Measurements from ENCODE around the gene MOK.

The MOK gene

GRCh38 chr14:102232348-102232625 is 72.7 kb downstream of the MOK start:
- Histone ChIP-seq H3K4me3 (ENCODE audit: extremely low read depth, insufficient read depth, low read length, poor library complexity, severe bottlenecking) (no peak overlapping the region), H3K4me1 (ENCODE audit: control insufficient read depth, insufficient read depth, low read length, poor library complexity, severe bottlenecking) (no peaks in the 10 kb centered on the region), H3K9me3 (ENCODE audit: control insufficient read depth, low read length) (no peaks in the 10 kb centered on the region), H3K36me3 (ENCODE audit: control insufficient read depth, insufficient read depth, low read length) (no peaks in the 10 kb centered on the region), H3K27ac (ENCODE audit: low read depth, low read length, severe bottlenecking) (no peak overlapping the region)
- 90 to 93% methylated on average over 7 to 9 of the region's 9 CpGs for WGBS, 2 experiments (ENCODE audit: insufficient coverage in 2 of 2)

- no peaks in the 10 kb centered on the region for H3K36me3 ChIP-seq (ENCODE audit: control insufficient read depth, insufficient read depth, low read length)
- H3K4me1 ChIP-seq (ENCODE audit: control insufficient read depth, insufficient read depth, low read length, poor library complexity, severe bottlenecking), result no peaks in the 10 kb centered on the region
- no peaks in the 10 kb centered on the region for H3K9me3 ChIP-seq (ENCODE audit: control insufficient read depth, low read length)
- H3K27ac ChIP-seq (ENCODE audit: low read depth, low read length, severe bottlenecking), result no peak overlapping the region
- H3K4me3 ChIP-seq (ENCODE audit: extremely low read depth, insufficient read depth, low read length, poor library complexity, severe bottlenecking), result no peak overlapping the region
- 90 to 92% methylated on average over 20 to 21 of the region's 22 CpGs for WGBS, 2 experiments (ENCODE audit: insufficient coverage in 2 of 2)
Measured at GRCh38 chr14:102231476-102232347, 73.3 kb downstream of the MOK start.

GRCh38 chr14:102230481-102231210 is 74.3 kb downstream of the MOK start:
- H3K27ac ChIP-seq (ENCODE audit: low read depth, low read length, severe bottlenecking), result no peak overlapping the region
- no peaks in the 10 kb centered on the region for H3K4me1 ChIP-seq (ENCODE audit: control insufficient read depth, insufficient read depth, low read length, poor library complexity, severe bottlenecking)
- no peaks in the 10 kb centered on the region for H3K36me3 ChIP-seq (ENCODE audit: control insufficient read depth, insufficient read depth, low read length)
- no peaks in the 10 kb centered on the region for H3K9me3 ChIP-seq (ENCODE audit: control insufficient read depth, low read length)
- no peak overlapping the region for H3K4me3 ChIP-seq (ENCODE audit: extremely low read depth, insufficient read depth, low read length, poor library complexity, severe bottlenecking)
- 92 to 95% methylated on average over 20 to 21 of the region's 22 CpGs for WGBS, 2 experiments (ENCODE audit: insufficient coverage in 2 of 2)

- no peak overlapping the region for H3K27ac ChIP-seq (ENCODE audit: low read depth, low read length, severe bottlenecking)
- no peaks in the 10 kb centered on the region for H3K9me3 ChIP-seq (ENCODE audit: control insufficient read depth, low read length)
- H3K4me1 ChIP-seq (ENCODE audit: control insufficient read depth, insufficient read depth, low read length, poor library complexity, severe bottlenecking), result no peaks in the 10 kb centered on the region
- no peaks in the 10 kb centered on the region for H3K36me3 ChIP-seq (ENCODE audit: control insufficient read depth, insufficient read depth, low read length)
- no peak overlapping the region for H3K4me3 ChIP-seq (ENCODE audit: extremely low read depth, insufficient read depth, low read length, poor library complexity, severe bottlenecking)
- WGBS, 2 experiments (ENCODE audit: insufficient coverage in 2 of 2), result 94 to 97% methylated on average over 6 to 8 of the region's 9 CpGs
Measured at GRCh38 chr14:102229739-102230092, 75.2 kb downstream of the MOK start.

- no peaks in the 10 kb centered on the region for H3K4me1 ChIP-seq (ENCODE audit: control insufficient read depth, insufficient read depth, low read length, poor library complexity, severe bottlenecking)
- no peaks in the 10 kb centered on the region for H3K9me3 ChIP-seq (ENCODE audit: control insufficient read depth, low read length)
- 96 to 97% methylated on average over 43 of the region's 43 CpGs for WGBS, 2 experiments (ENCODE audit: insufficient coverage in 2 of 2)
- H3K36me3 ChIP-seq (ENCODE audit: control insufficient read depth, insufficient read depth, low read length), result no peaks in the 10 kb centered on the region
- H3K4me3 ChIP-seq (ENCODE audit: extremely low read depth, insufficient read depth, low read length, poor library complexity, severe bottlenecking), result no peak overlapping the region
- H3K27ac ChIP-seq (ENCODE audit: low read depth, low read length, severe bottlenecking), result no peak overlapping the region
Measured at GRCh38 chr14:102229071-102229738, 75.8 kb downstream of the MOK start.

- Histone ChIP-seq H3K36me3 (ENCODE audit: control insufficient read depth, insufficient read depth, low read length) (peaks cover 8% of the 10 kb centered on the region), H3K4me1 (ENCODE audit: control insufficient read depth, insufficient read depth, low read length, poor library complexity, severe bottlenecking) (no peaks in the 10 kb centered on the region), H3K4me3 (ENCODE audit: extremely low read depth, insufficient read depth, low read length, poor library complexity, severe bottlenecking) (no peak overlapping the region), H3K27ac (ENCODE audit: low read depth, low read length, severe bottlenecking) (no peak overlapping the region), H3K9me3 (ENCODE audit: control insufficient read depth, low read length) (no peaks in the 10 kb centered on the region)
- 88 to 97% methylated on average over 12 to 19 of the region's 28 CpGs for WGBS, 2 experiments (ENCODE audit: insufficient coverage in 2 of 2)
Measured at GRCh38 chr14:102227184-102227964, 77.6 kb downstream of the MOK start.

GRCh38 chr14:102226356-102227125 is 78.4 kb downstream of the MOK start:
- WGBS, 2 experiments (ENCODE audit: insufficient coverage in 2 of 2), result 93 to 94% methylated on average over 24 to 26 of the region's 27 CpGs
- Histone ChIP-seq H3K36me3 (ENCODE audit: control insufficient read depth, insufficient read depth, low read length) (peaks cover 12% of the 10 kb centered on the region), H3K9me3 (ENCODE audit: control insufficient read depth, low read length) (no peaks in the 10 kb centered on the region), H3K4me3 (ENCODE audit: extremely low read depth, insufficient read depth, low read length, poor library complexity, severe bottlenecking) (no peak overlapping the region), H3K27ac (ENCODE audit: low read depth, low read length, severe bottlenecking) (no peak overlapping the region), H3K4me1 (ENCODE audit: control insufficient read depth, insufficient read depth, low read length, poor library complexity, severe bottlenecking) (no peaks in the 10 kb centered on the region)

GRCh38 chr14:102225936-102226335 is 79.0 kb downstream of the MOK start:
- H3K27ac ChIP-seq (ENCODE audit: low read depth, low read length, severe bottlenecking), result no peak overlapping the region
- no peak overlapping the region for H3K4me3 ChIP-seq (ENCODE audit: extremely low read depth, insufficient read depth, low read length, poor library complexity, severe bottlenecking)
- H3K36me3 ChIP-seq (ENCODE audit: control insufficient read depth, insufficient read depth, low read length), result peaks cover 12% of the 10 kb centered on the region
- 92 to 93% methylated on average over 13 of the region's 15 CpGs for WGBS, 2 experiments (ENCODE audit: insufficient coverage in 2 of 2)
- H3K4me1 ChIP-seq (ENCODE audit: control insufficient read depth, insufficient read depth, low read length, poor library complexity, severe bottlenecking), result peaks cover 2% of the 10 kb centered on the region
- no peaks in the 10 kb centered on the region for H3K9me3 ChIP-seq (ENCODE audit: control insufficient read depth, low read length)

- 100% methylated on average over 5 to 7 of the region's 7 CpGs for WGBS, 2 experiments (ENCODE audit: insufficient coverage in 2 of 2)
Measured at GRCh38 chr14:102225386-102225785, 79.6 kb downstream of the MOK start.

GRCh38 chr14:102223682-102224081 is 81.3 kb downstream of the MOK start:
- Histone ChIP-seq H3K9me3 (ENCODE audit: control insufficient read depth, low read length) (no peaks in the 10 kb centered on the region), H3K36me3 (ENCODE audit: control insufficient read depth, insufficient read depth, low read length) (peaks cover 18% of the 10 kb centered on the region), H3K4me3 (ENCODE audit: extremely low read depth, insufficient read depth, low read length, poor library complexity, severe bottlenecking) (no peak overlapping the region), H3K27ac (ENCODE audit: low read depth, low read length, severe bottlenecking) (no peak overlapping the region), H3K4me1 (ENCODE audit: control insufficient read depth, insufficient read depth, low read length, poor library complexity, severe bottlenecking) (peaks cover 5% of the 10 kb centered on the region)
- 100% methylated on average over 4 to 5 of the region's 6 CpGs for WGBS, 2 experiments (ENCODE audit: insufficient coverage in 2 of 2)

More at GRCh38 chr14:102225386-102225785, 79.6 kb downstream of the MOK start:
- no peaks in the 10 kb centered on the region for H3K9me3 ChIP-seq (ENCODE audit: control insufficient read depth, low read length)
- no peak overlapping the region for H3K4me3 ChIP-seq (ENCODE audit: extremely low read depth, insufficient read depth, low read length, poor library complexity, severe bottlenecking)
- H3K36me3 ChIP-seq (ENCODE audit: control insufficient read depth, insufficient read depth, low read length), result peaks cover 12% of the 10 kb centered on the region
- peaks cover 5% of the 10 kb centered on the region for H3K4me1 ChIP-seq (ENCODE audit: control insufficient read depth, insufficient read depth, low read length, poor library complexity, severe bottlenecking)
- no peak overlapping the region for H3K27ac ChIP-seq (ENCODE audit: low read depth, low read length, severe bottlenecking)

Measured in mesodermal cell (in vitro differentiated cells).